GM12864 (cell line): ENCODE results near the gene ANAPC7.
A peak's percentile ranks its signal among the peaks of the same experiment; 100 is the strongest.

ENCODE experiments used
- DNase-seq: peaks from one replicate; pipeline ENCODE4 v3.0.0-alpha.2; 2011; ENCODE audit warnings: low read depth
- H3K4me3 ChIP-seq: 2 replicates; pipeline ENCODE4 v1.5.1; 2011; ENCODE audit warnings: mild to moderate bottlenecking, low read depth, low read length, control low read depth
- CTCF ChIP-seq: IDR thresholded peaks from 2 replicates; pipeline ENCODE4 v1.5.1; 2011; ENCODE audit warnings: low read depth, mild to moderate bottlenecking, moderate library complexity, low read length, control low read depth, inconsistent platforms; ENCODE audit errors: missing control alignments

Gene ANAPC7

GRCh38 chr12:110339184-110339952 is 64.1 kb downstream of the ANAPC7 start:
- no peak for TF ChIP-seq CTCF
- H3K4me3 ChIP-seq, result no peak overlapping the region
- no peak for DNase-seq

- TF ChIP-seq CTCF, result peak; percentile 28
- DNase-seq, result no peak
- H3K4me3 ChIP-seq, result no peak overlapping the region
Measured at GRCh38 chr12:110338754-110339153, 64.8 kb downstream of the ANAPC7 start.

GRCh38 chr12:110337912-110338710 is 65.4 kb downstream of the ANAPC7 start:
- no peak for TF ChIP-seq CTCF
- DNase-seq, result no peak
- no peak overlapping the region for H3K4me3 ChIP-seq

- DNase-seq, result no peak
- no peak overlapping the region for H3K4me3 ChIP-seq
- no peak for TF ChIP-seq CTCF
Measured at GRCh38 chr12:110335481-110336045, 67.9 kb downstream of the ANAPC7 start.

GRCh38 chr12:110333201-110333600 is 70.3 kb downstream of the ANAPC7 start:
- TF ChIP-seq CTCF, result no peak
- no peak for DNase-seq
- H3K4me3 ChIP-seq, result no peak overlapping the region

GRCh38 chr12:110330544-110330943 is 73.0 kb downstream of the ANAPC7 start:
- no peak for DNase-seq
- TF ChIP-seq CTCF, result no peak

More at GRCh38 chr12:110330544-110330943, 73.0 kb downstream of the ANAPC7 start:
- H3K4me3 ChIP-seq, result no peak overlapping the region
